Gastrocnemius medialis (tissue), 4 donors: Measurements from ENCODE around the gene SAT1. TPM values are rescaled to one million over a fixed set of nuclear protein-coding genes. Genes with fewer than 3 reads are reported as not detected.

Experiments used
- ATAC-seq, 2 donors: fragments of 150-250 bp; one replicate each; pipeline ENCODE4 v1.9.1; 2016
- DNase-seq, 2 donors: peaks; one replicate each; pipeline ENCODE4 v3.0.0-alpha.2; 2019
- H3K27ac ChIP-seq, 4 donors: fragments of 200-600 bp; sonication (generic); 1 replicate in 1 of 4; 2 replicates in 3 of 4; pipeline ENCODE4 v1.5.1; 2016 to 2018; ENCODE audit warnings: mild to moderate bottlenecking in 2 of 4, moderate library complexity in 1 of 4
- H3K27me3 ChIP-seq, 3 donors: fragments of 200-600 bp; sonication (generic) in 2 of 3; 1 replicate in 1 of 3; 2 replicates in 2 of 3; pipeline versions ENCODE4 v1.5.1 to v1.6.0; 2016 to 2019; ENCODE audit warnings: mild to moderate bottlenecking in 1 of 3, moderate library complexity in 1 of 3
- H3K36me3 ChIP-seq, 2 donors: fragments of 200-600 bp; sonication (generic) in 1 of 2; one replicate each; pipeline ENCODE4 v1.5.1; 2017 to 2018
- H3K4me1 ChIP-seq, 2 donors: fragments of 200-600 bp; sonication (generic) in 1 of 2; one replicate each; pipeline ENCODE4 v1.5.1; 2016 to 2017; ENCODE audit warnings: mild to moderate bottlenecking in 2 of 2
- H3K4me3 ChIP-seq, 4 donors: fragments of 200-600 bp; sonication (generic) in 3 of 4; 1 replicate in 1 of 4; 2 replicates in 3 of 4; pipeline ENCODE4 v1.5.1; 2016 to 2019; ENCODE audit warnings: mild to moderate bottlenecking in 2 of 4
- H3K9me3 ChIP-seq, 3 donors: fragments of 200-600 bp; sonication (generic) in 2 of 3; 1 replicate in 1 of 3; 2 replicates in 2 of 3; pipeline ENCODE4 v1.5.1; 2016 to 2019
- CTCF ChIP-seq, 5 experiments: fragments of 450-650 bp in 3 of 5; fragments of 200-600 bp in 2 of 5; sonication (generic) in 2 of 5; IDR thresholded peaks in 4 of 5; conservative IDR thresholded peaks in 1 of 5; 1 replicate in 4 of 5; 2 replicates in 1 of 5; pipeline ENCODE4 v1.5.1; 2016 to 2019; ENCODE audit warnings: antibody characterized with exemption in 5 of 5, mild to moderate bottlenecking in 3 of 5, moderate library complexity in 3 of 5
- POLR2A ChIP-seq, 2 donors: fragments of 450-650 bp; IDR thresholded peaks; one replicate each; pipeline ENCODE4 v1.6.1; 2017; ENCODE audit warnings: antibody characterized with exemption in 2 of 2, mild to moderate bottlenecking in 2 of 2, moderate library complexity in 2 of 2
- in situ Hi-C, 4 donors: fragments of 200-750 bp; cut with MboI; loops; one replicate each; pipeline versions ENCODE4 v1.15.0 to v1.8.0; 2017; ENCODE audit warnings: low sequenced_read_pairs in 4 of 4
- intact Hi-C: fragments of 100-400 bp; cut with DNase I; formaldehyde crosslinking; loops from one replicate; pipeline ENCODE4 v1.15.1; 2023; ENCODE audit warnings: low total_unique reads
- total RNA-seq, 4 donors: library from RNA; depleted of rRNA; stranded (reverse); fragments of >200 nt; gene quantifications; one replicate each; pipeline versions ENCODE4 v1.1.0 to v1.2.3, GENCODE V29; 2016

Gene SAT1
- total RNA-seq, 4 donors from 2014 or later, result 46.1 to 122 (median 81.4) TPM

DNA sequence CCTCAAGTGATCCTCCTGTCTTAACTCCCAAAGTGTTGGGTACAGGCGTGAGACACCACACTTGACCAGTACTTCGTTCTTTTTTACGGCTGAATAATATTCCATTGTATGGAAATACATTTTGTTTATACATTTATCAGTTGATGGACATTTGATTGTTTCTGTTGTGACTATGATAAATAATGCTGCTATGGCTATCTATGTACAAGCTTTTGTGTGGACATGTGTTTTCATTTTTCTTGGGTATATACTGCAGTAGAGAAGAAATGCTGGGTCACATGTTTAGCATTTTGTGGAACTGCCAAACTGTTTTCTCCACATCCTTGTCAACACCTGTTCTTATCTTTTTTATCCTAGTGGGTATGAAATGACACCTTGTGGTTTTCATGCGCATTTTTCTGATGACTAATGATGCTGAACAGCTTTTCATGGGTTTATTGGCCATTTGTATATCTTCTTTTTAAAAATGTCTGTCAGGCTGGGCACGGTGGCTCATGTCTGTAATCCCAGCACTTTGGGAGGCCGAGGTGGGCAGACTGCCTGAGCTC, 37.3 kb downstream of the SAT1 start:
- TF ChIP-seq CTCF (IDR thresholded peaks at IDR 0.05 in 4 of 5, conservative IDR thresholded peaks at IDR 0.05 in 1 of 5) (no peak), POLR2A (IDR thresholded peaks at IDR 0.05) (no peak)
- Histone ChIP-seq H3K27me3 (no peaks in the 10 kb centered on the region), H3K4me3 (no peak overlapping the region), H3K4me1 (no peaks in the 10 kb centered on the region), H3K27ac (no peak overlapping the region), H3K36me3 (no peaks in the 10 kb centered on the region), H3K9me3 (no peaks in the 10 kb centered on the region)
- in situ Hi-C loops (no loop called here), intact Hi-C loops (no loop called here)
- DNase-seq (no peak), ATAC-seq (no peak)

GRCh38 chrX:23821847-23822246, 38.9 kb downstream of the SAT1 start:
- Histone ChIP-seq H3K36me3 (no peaks in the 10 kb centered on the region), H3K4me3 (no peak overlapping the region), H3K27me3 (no peaks in the 10 kb centered on the region), H3K4me1 (no peaks in the 10 kb centered on the region), H3K9me3 (no peaks in the 10 kb centered on the region), H3K27ac (no peak overlapping the region)
- DNase-seq (no peak), ATAC-seq (no peak)
- TF ChIP-seq CTCF (IDR thresholded peaks at IDR 0.05 in 4 of 5, conservative IDR thresholded peaks at IDR 0.05 in 1 of 5), result no peak
- no peak for TF ChIP-seq POLR2A (IDR thresholded peaks at IDR 0.05)
- intact Hi-C loops, result no loop called here
- in situ Hi-C loops, result no loop called here

- no peak overlapping the region for H3K27ac ChIP-seq
- intact Hi-C loops (no loop called here), in situ Hi-C loops (no loop called here)
- TF ChIP-seq CTCF (IDR thresholded peaks at IDR 0.05 in 4 of 5, conservative IDR thresholded peaks at IDR 0.05 in 1 of 5) (no peak), POLR2A (IDR thresholded peaks at IDR 0.05) (no peak)
- no peaks in the 10 kb centered on the region for H3K4me1 ChIP-seq
- H3K4me3 ChIP-seq, result no peak overlapping the region
- H3K27me3 ChIP-seq, result no peaks in the 10 kb centered on the region
- H3K36me3 ChIP-seq, result no peaks in the 10 kb centered on the region
- DNase-seq, result no peak
- H3K9me3 ChIP-seq, result no peaks in the 10 kb centered on the region
- no peak for ATAC-seq
Measured at GRCh38 chrX:23822397-23822796, 39.4 kb downstream of the SAT1 start.

- no peak for TF ChIP-seq POLR2A (IDR thresholded peaks at IDR 0.05)
- TF ChIP-seq CTCF (IDR thresholded peaks at IDR 0.05 in 4 of 5, conservative IDR thresholded peaks at IDR 0.05 in 1 of 5), result no peak
- H3K27me3 ChIP-seq, result no peaks in the 10 kb centered on the region
- no peaks in the 10 kb centered on the region for H3K9me3 ChIP-seq
- no peak for DNase-seq
- H3K27ac ChIP-seq, result no peak overlapping the region
- no peaks in the 10 kb centered on the region for H3K36me3 ChIP-seq
- no peak for ATAC-seq
- H3K4me3 ChIP-seq, result no peak overlapping the region
- in situ Hi-C loops (no loop called here), intact Hi-C loops (no loop called here)
- H3K4me1 ChIP-seq, result no peaks in the 10 kb centered on the region
Measured at GRCh38 chrX:23822841-23823240, 39.9 kb downstream of the SAT1 start.

GRCh38 chrX:23825675-23826074, 42.7 kb downstream of the SAT1 start:
- in situ Hi-C loops, result no loop called here
- no peak for DNase-seq
- no peak for TF ChIP-seq CTCF (IDR thresholded peaks at IDR 0.05 in 4 of 5, conservative IDR thresholded peaks at IDR 0.05 in 1 of 5)
- TF ChIP-seq POLR2A (IDR thresholded peaks at IDR 0.05), result no peak

More at GRCh38 chrX:23825675-23826074, 42.7 kb downstream of the SAT1 start:
- intact Hi-C loops, result no loop called here
- Histone ChIP-seq H3K9me3 (no peaks in the 10 kb centered on the region), H3K4me3 (no peak overlapping the region), H3K27ac (no peak overlapping the region), H3K36me3 (no peaks in the 10 kb centered on the region), H3K4me1 (no peaks in the 10 kb centered on the region), H3K27me3 (no peaks in the 10 kb centered on the region)
- no peak for ATAC-seq
